ENCODE measurements around the gene BABAM2.
"Not testable (repeated sequence)": the region's sequence is repeated elsewhere in the genome, so short reads cannot be mapped to it uniquely, and the experiment has no call there.

Gene BABAM2

GRCh38 chr2:27866237-27866636, 24.3 kb upstream of the BABAM2 start:
- DNase-seq (ENCODE audit: low spot score), result no peak
- no peak for TF ChIP-seq CTCF (IDR thresholded peaks at IDR 0.05; ENCODE audit: extremely low read depth, missing control alignments)

GRCh38 chr2:27869763-27870162, 20.8 kb upstream of the BABAM2 start:
- DNase-seq (ENCODE audit: low spot score), result no peak
- TF ChIP-seq CTCF (IDR thresholded peaks at IDR 0.05; ENCODE audit: extremely low read depth, missing control alignments), result no peak

GRCh38 chr2:27870724-27871123, 19.8 kb upstream of the BABAM2 start:
- no peak for DNase-seq (ENCODE audit: low spot score)

GRCh38 chr2:27871802-27872201, 18.7 kb upstream of the BABAM2 start:
- no peak for DNase-seq (ENCODE audit: low spot score)
- no peak for TF ChIP-seq CTCF (IDR thresholded peaks at IDR 0.05; ENCODE audit: extremely low read depth, missing control alignments)

More at GRCh38 chr2:27870724-27871123, 19.8 kb upstream of the BABAM2 start:
- no peak for TF ChIP-seq CTCF (IDR thresholded peaks at IDR 0.05; ENCODE audit: extremely low read depth, missing control alignments)

- DNase-seq (ENCODE audit: low spot score), result no peak
- TF ChIP-seq CTCF (IDR thresholded peaks at IDR 0.05; ENCODE audit: extremely low read depth, missing control alignments), result no peak
Observed at GRCh38 chr2:27873091-27873490, 17.4 kb upstream of the BABAM2 start.

- DNase-seq (ENCODE audit: low spot score), result no peak
- TF ChIP-seq CTCF (IDR thresholded peaks at IDR 0.05; ENCODE audit: extremely low read depth, missing control alignments), result no peak
Observed at GRCh38 chr2:27875089-27875881, 15.2 kb upstream of the BABAM2 start.

- TF ChIP-seq CTCF (IDR thresholded peaks at IDR 0.05; ENCODE audit: extremely low read depth, missing control alignments), result no peak
- no peak for DNase-seq (ENCODE audit: low spot score)
Observed at GRCh38 chr2:27878825-27879224, 11.7 kb upstream of the BABAM2 start.

- not testable (repeated sequence) for DNase-seq (ENCODE audit: low spot score)
Observed at GRCh38 chr2:27881815-27882583, 8.5 kb upstream of the BABAM2 start.

- not testable (repeated sequence) for DNase-seq (ENCODE audit: low spot score)
Observed at GRCh38 chr2:27882584-27882922, 8.0 kb upstream of the BABAM2 start.
